IMR-90 (cell line): ENCODE measurements around the gene COX14. TPM values are rescaled to one million over a fixed set of nuclear protein-coding genes. Genes with fewer than 3 reads are reported as not detected.

Experiments used
- ATAC-seq: fragments of 200-7000 bp; cut with Tn5 transposase; 2 replicates; pipeline ENCODE4 v1.9.1; 2020; ENCODE audit warnings: low read depth, mild to moderate bottlenecking, moderate library complexity
- BruUV-seq: library from RNA; stranded (reverse); fragments of 400-500 nt; replicated peaks from 2 replicates; lab custom pipeline; 2021; lab: Mats Ljungman, UMichigan
- CTCF ChIA-PET: fragments of 300-600 bp; formaldehyde crosslinking; extraction: SDS; loops from one replicate; lab custom pipeline; 2021; ENCODE audit warnings: antibody characterized with exemption; lab: Yijun Ruan, JAX
- POLR2A ChIA-PET: fragments of 300-600 bp; sonication (Branson Sonifier 250); formaldehyde crosslinking; loops from one replicate; lab custom pipeline; 2022; ENCODE audit warnings: antibody characterized with exemption; ENCODE audit not compliant: unreplicated experiment; lab: Charles Lee
- DNase-seq: peaks from one replicate; pipeline ENCODE4 v3.0.0; 2013
- H2AFZ ChIP-seq: replicated peaks from 2 replicates; pipeline ENCODE3; 2013; ENCODE audit warnings: low read length, mild to moderate bottlenecking; ENCODE audit not compliant: poor library complexity
- H2AK5ac ChIP-seq: 2 replicates; pipeline ENCODE4 v1.6.1; 2013; ENCODE audit warnings: low read depth, low read length, inconsistent platforms
- H2AK9ac ChIP-seq: replicated peaks from 2 replicates; pipeline ENCODE3; 2013; ENCODE audit warnings: mild to moderate bottlenecking, low read depth, low read length, moderate library complexity; ENCODE audit not compliant: poor library complexity
- H2BK120ac ChIP-seq: 2 replicates; pipeline ENCODE4 v1.6.1; 2013; ENCODE audit warnings: low read depth, low read length, inconsistent platforms
- H2BK15ac ChIP-seq: 3 replicates; pipeline ENCODE4 v1.6.1; 2013; ENCODE audit warnings: low read depth, low read length, inconsistent platforms
- H2BK20ac ChIP-seq: 2 replicates; pipeline ENCODE4 v1.6.1; 2013; ENCODE audit warnings: low read depth, mild to moderate bottlenecking, inconsistent platforms, low read length, moderate library complexity
- H2BK5ac ChIP-seq: 2 replicates; pipeline ENCODE4 v1.6.1; 2013; ENCODE audit warnings: mild to moderate bottlenecking, low read depth, low read length, inconsistent platforms; ENCODE audit not compliant: poor library complexity, severe bottlenecking
- H3K14ac ChIP-seq: replicated peaks from 2 replicates; pipeline ENCODE4 v1.6.1; 2013; ENCODE audit warnings: low read depth, low read length, inconsistent platforms
- H3K18ac ChIP-seq: 2 replicates; pipeline ENCODE4 v1.6.1; 2013; ENCODE audit warnings: low read depth, low read length, control low read depth
- H3K23ac ChIP-seq: 2 replicates; pipeline ENCODE4 v1.6.1; 2013; ENCODE audit warnings: low read depth, low read length, inconsistent platforms
- H3K27ac ChIP-seq: 2 replicates; pipeline ENCODE4 v1.5.1; 2013; ENCODE audit warnings: mild to moderate bottlenecking, control low read depth, low read length; ENCODE audit not compliant: insufficient read depth
- H3K27me3 ChIP-seq: 2 replicates; pipeline ENCODE4 v1.6.1; 2013; ENCODE audit warnings: low read length; ENCODE audit not compliant: control insufficient read depth, insufficient read depth
- H3K36me3 ChIP-seq: 2 replicates; pipeline ENCODE4 v1.6.1; 2013; ENCODE audit warnings: low read length, mixed read lengths; ENCODE audit not compliant: control insufficient read depth, insufficient read depth
- H3K4ac ChIP-seq: 2 replicates; pipeline ENCODE4 v1.6.1; 2013; ENCODE audit warnings: low read depth, low read length, inconsistent platforms
- H3K4me1 ChIP-seq: 2 replicates; pipeline ENCODE4 v1.6.1; 2013; ENCODE audit warnings: low read length, mixed read lengths; ENCODE audit not compliant: control insufficient read depth, insufficient read depth
- H3K4me2 ChIP-seq: 2 replicates; pipeline ENCODE4 v1.6.1; 2013; ENCODE audit warnings: low read depth, mild to moderate bottlenecking, control low read depth, low read length, moderate library complexity
- H3K4me3 ChIP-seq: 2 replicates; pipeline ENCODE4 v1.5.1; 2013; ENCODE audit warnings: low read depth, mild to moderate bottlenecking, control low read depth, low read length, moderate library complexity; ENCODE audit not compliant: insufficient read depth
- H3K56ac ChIP-seq: 2 replicates; pipeline ENCODE4 v1.6.1; 2013; ENCODE audit warnings: low read length, inconsistent platforms; ENCODE audit not compliant: insufficient read depth; ENCODE audit errors: extremely low read depth
- H3K79me1 ChIP-seq, 2 experiments: 2 replicates each; pipeline ENCODE4 v1.6.1; 2013; ENCODE audit warnings: low read length in 2 of 2, inconsistent platforms in 1 of 2, low read depth in 1 of 2
- H3K9ac ChIP-seq: 2 replicates; pipeline ENCODE4 v1.6.1; 2013; ENCODE audit warnings: low read depth, low read length, control low read depth
- H3K9me1 ChIP-seq: 2 replicates; pipeline ENCODE4 v1.6.1; 2013; ENCODE audit warnings: low read length, inconsistent platforms; ENCODE audit not compliant: insufficient read depth
- H3K9me3 ChIP-seq: 2 replicates; pipeline ENCODE4 v1.6.1; 2013; ENCODE audit warnings: low read length; ENCODE audit not compliant: control insufficient read depth, insufficient read depth
- H4K20me1 ChIP-seq: 2 replicates; pipeline ENCODE4 v1.6.1; 2013; ENCODE audit warnings: low read length, inconsistent platforms; ENCODE audit not compliant: insufficient read depth
- H4K5ac ChIP-seq: 2 replicates; pipeline ENCODE4 v1.6.1; 2013; ENCODE audit warnings: mild to moderate bottlenecking, low read depth, low read length, control low read depth
- H4K8ac ChIP-seq, 2 experiments: 2 replicates each; pipeline ENCODE4 v1.6.1; 2013; ENCODE audit warnings: low read depth in 2 of 2, low read length in 2 of 2, control low read depth in 1 of 2, inconsistent platforms in 1 of 2
- H4K91ac ChIP-seq: 2 replicates; pipeline ENCODE4 v1.6.1; 2013; ENCODE audit warnings: low read depth, low read length, inconsistent platforms; ENCODE audit not compliant: insufficient read depth
- ELK1 ChIP-seq: fragments of 150-350 bp; IDR thresholded peaks from 2 replicates; pipeline ENCODE4 v1.6.1; 2016; ENCODE audit warnings: low read depth, mild to moderate bottlenecking, low read length, moderate library complexity, borderline replicate concordance
- MAZ ChIP-seq: IDR thresholded peaks from 2 replicates; pipeline ENCODE4 v1.6.1; 2012; ENCODE audit warnings: low read depth, mild to moderate bottlenecking, low read length, improper control_type of control experiment, moderate library complexity, borderline replicate concordance
- NFE2L2 ChIP-seq: fragments of 150-350 bp; IDR thresholded peaks from 2 replicates; pipeline ENCODE4 v1.6.1; 2016; ENCODE audit warnings: low read depth, mild to moderate bottlenecking, low read length
- POLR2A ChIP-seq: IDR thresholded peaks from 2 replicates; pipeline ENCODE4 v1.6.1; 2012; ENCODE audit warnings: mild to moderate bottlenecking, low read depth, low read length
- WGBS, 2 experiments: methylation state at CpG; one replicate each; pipeline versions ENCODE4 v1.1.5 to v1.1.7; 2013; ENCODE audit warnings: missing lambda C conversion rate in 2 of 2; ENCODE audit not compliant: insufficient read length in 1 of 2; ENCODE audit errors: extremely low coverage in 2 of 2; 5-methylcytosine and 5-hydroxymethylcytosine counted together
- dilution Hi-C: fragments of 300-500 bp; cut with HindIII; formaldehyde crosslinking; loops from one replicate; pipeline ENCODE4 v1.14.3; 2018; ENCODE audit warnings: low sequenced_read_pairs; ENCODE audit not compliant: unreplicated experiment
- in situ Hi-C: fragments of 300-500 bp; cut with MboI; formaldehyde crosslinking; loops from 3 replicates; pipeline ENCODE4 v1.14.3; 2019; ENCODE audit warnings: low sequenced_read_pairs, inconsistent platforms, mixed read lengths
- intact Hi-C: fragments of 100-400 bp; cut with micrococcal nuclease; formaldehyde crosslinking; loops from 2 replicates; pipeline ENCODE4 v1.10.0; 2022
- polyA plus RNA-seq, 3 experiments: library from polyadenylated mRNA; depleted of rRNA; stranded (reverse); fragments of >200 nt; gene quantifications; 2 replicates each; pipeline ENCODE4 v1.2.3, GENCODE V29; 2012; ENCODE audit warnings: low replicate concordance in 1 of 3
- total RNA-seq: library from RNA; depleted of rRNA; stranded (reverse); fragments of >200 nt; gene quantifications from 2 replicates; pipeline ENCODE4 v1.2.3, GENCODE V29; 2012

Gene COX14
- total and polyA plus RNA-seq, 2 of the 4 experiments (the other 2 are of a cell fraction) = 30.8 to 81.8 TPM

GRCh38 chr12:50119387-50119786 lies 7.4 kb downstream of the COX14 start:
- CTCF ChIA-PET = interaction anchor here (0.6 to 1.2 kb wide), 2 partner anchors 8 to 115 kb away, joined by 3 read pairs; no protein-coding TSS in a partner anchor
- no peaks in the 10 kb centered on the region; the same call in 1 of the 2 replicates for H4K20me1 ChIP-seq

More at GRCh38 chr12:50119387-50119786, 7.4 kb downstream of the COX14 start:
- no peak overlapping the region for H4K8ac ChIP-seq
- TF ChIP-seq POLR2A = no peak
- no peak for TF ChIP-seq MAZ
- no peak for TF ChIP-seq NFE2L2
- no peak for TF ChIP-seq ELK1
- no peaks in the 10 kb centered on the region for H3K27me3 ChIP-seq
- H2AFZ ChIP-seq = no peak overlapping the region
- intact Hi-C loops (no loop called here), dilution Hi-C loops (no loop called here), in situ Hi-C loops (no loop called here)
- H3K9me3 ChIP-seq = no peaks in the 10 kb centered on the region
- H2BK15ac ChIP-seq = no peak overlapping the region
- no TSS peak for BruUV-seq
- POLR2A ChIA-PET = no interaction called here
- DNase-seq = no peak
- peaks cover 25 to 70% of the 10 kb centered on the region in 2 experiments for H3K79me1 ChIP-seq
- H3K4me1 ChIP-seq = no peaks in the 10 kb centered on the region
- no peak overlapping the region for H3K18ac ChIP-seq
- no peak for ATAC-seq
- H4K5ac ChIP-seq = no peak overlapping the region
- H2BK5ac ChIP-seq = no peak overlapping the region
- no peak overlapping the region for H3K56ac ChIP-seq
- H4K91ac ChIP-seq = no peak overlapping the region
- H3K4me2 ChIP-seq = no peak overlapping the region
- H3K36me3 ChIP-seq = peaks cover 26% of the 10 kb centered on the region
- H3K4ac ChIP-seq = no peak overlapping the region
- H3K27ac ChIP-seq = no peak overlapping the region
- WGBS, 2 experiments = no CpG with 5 or more reads among the region's 2 CpGs
- H2BK20ac ChIP-seq = no peak overlapping the region
- H3K4me3 ChIP-seq = no peak overlapping the region
- H2BK120ac ChIP-seq = no peak overlapping the region
- no peak overlapping the region for H3K9ac ChIP-seq
- H3K23ac ChIP-seq = no peak overlapping the region
- no peak overlapping the region for H3K14ac ChIP-seq
- H3K9me1 ChIP-seq = peaks cover 9% of the 10 kb centered on the region; the same call in 1 of the 2 replicates
- no peak overlapping the region for H2AK9ac ChIP-seq
- no peak overlapping the region for H2AK5ac ChIP-seq
